Smooth muscle cell (in vitro differentiated cells): ENCODE measurements around the gene CCDC179. TPM values are rescaled to one million over a fixed set of nuclear protein-coding genes. Genes with fewer than 3 reads are reported as not detected.

Experiments used
- DNase-seq: peaks from one replicate; lab custom pipeline; 2025; ENCODE audit not compliant: unreplicated experiment; lab: John Stamatoyannopoulos, UW
- H2AFZ ChIP-seq: fragments of 200-600 bp; sonication (generic); 2 replicates; pipeline ENCODE4 v1.6.0; 2016; ENCODE audit warnings: antibody characterized with exemption, low read depth, mild to moderate bottlenecking
- H3F3A ChIP-seq: fragments of 200-600 bp; sonication (generic); 2 replicates; pipeline ENCODE4 v1.6.0; 2017; ENCODE audit warnings: antibody characterized with exemption, low read depth
- H3K27ac ChIP-seq: fragments of 200-600 bp; sonication (generic); 2 replicates; pipeline ENCODE4 v1.5.1; 2016; ENCODE audit warnings: low read depth, mild to moderate bottlenecking
- H3K27me3 ChIP-seq: fragments of 200-600 bp; sonication (generic); 2 replicates; pipeline ENCODE4 v1.6.1; 2016; ENCODE audit warnings: low read depth, mild to moderate bottlenecking
- H3K36me3 ChIP-seq: fragments of 200-600 bp; sonication (generic); 2 replicates; pipeline ENCODE4 v1.5.1; 2016; ENCODE audit warnings: low read depth
- H3K4me1 ChIP-seq: fragments of 200-600 bp; sonication (generic); 2 replicates; pipeline ENCODE4 v1.5.1; 2016; ENCODE audit warnings: low read depth
- H3K4me2 ChIP-seq: fragments of 200-600 bp; sonication (generic); 2 replicates; pipeline ENCODE4 v1.6.0; 2016; ENCODE audit warnings: mild to moderate bottlenecking
- H3K4me3 ChIP-seq: fragments of 200-600 bp; sonication (generic); 2 replicates; pipeline ENCODE4 v1.5.1; 2016; ENCODE audit warnings: mild to moderate bottlenecking
- H3K79me2 ChIP-seq: fragments of 200-600 bp; sonication (generic); 2 replicates; pipeline ENCODE4 v1.6.0; 2016; ENCODE audit warnings: low read depth, mild to moderate bottlenecking
- H3K9ac ChIP-seq: fragments of 200-600 bp; sonication (generic); 2 replicates; pipeline ENCODE4 v1.6.0; 2016; ENCODE audit warnings: low read depth
- H3K9me3 ChIP-seq: fragments of 200-600 bp; sonication (generic); replicated peaks from 2 replicates; pipeline ENCODE4 v1.5.1; 2016; ENCODE audit warnings: low read depth
- H4K20me1 ChIP-seq: fragments of 200-600 bp; sonication (generic); 2 replicates; pipeline ENCODE4 v1.6.0; 2016; ENCODE audit warnings: low read depth
- CTCF ChIP-seq: fragments of 200-600 bp; sonication (generic); IDR thresholded peaks from 2 replicates; pipeline ENCODE4 v1.5.1; 2017; ENCODE audit warnings: borderline replicate concordance, mild to moderate bottlenecking, antibody characterized with exemption; ENCODE audit not compliant: insufficient read depth, poor library complexity, severe bottlenecking
- WGBS: methylation state at CpG from one replicate; pipeline ENCODE4 v1.1.7; 2016; ENCODE audit warnings: low lambda C conversion rate; 5-methylcytosine and 5-hydroxymethylcytosine counted together
- polyA plus RNA-seq: library from polyadenylated mRNA; unstranded; fragments of >200 nt; fragmentation: Nextera tagmentation; extraction: Ambion mirVana; gene quantifications from 2 replicates; pipeline ENCODE4 v1.2.1, GENCODE V29; 2016
- total RNA-seq: library from RNA; depleted of rRNA; stranded (reverse); fragments of >200 nt; gene quantifications from 2 replicates; pipeline ENCODE4 v1.2.3, GENCODE V29; 2014

Gene CCDC179
- total and polyA plus RNA-seq, 2 experiments from 2014 or later, result not detected

GRCh38 chr11:22830082-22830414 lies 30.2 kb downstream of the CCDC179 start:
- no peak for DNase-seq
- peak overlapping the region; percentile 86 for H3K4me2 ChIP-seq
- TF ChIP-seq CTCF, result no peak
- H3K4me3 ChIP-seq, result peak overlapping the region; percentile 67
- H4K20me1 ChIP-seq, result no peaks in the 10 kb centered on the region
- WGBS, result 37% methylated on average over 4 of the region's 4 CpGs
- no peaks in the 10 kb centered on the region for H3K36me3 ChIP-seq
- H3K79me2 ChIP-seq, result no peaks in the 10 kb centered on the region
- H3K9ac ChIP-seq, result no peak overlapping the region
- H3F3A ChIP-seq, result no peaks in the 10 kb centered on the region
- peaks cover 6% of the 10 kb centered on the region for H3K4me1 ChIP-seq
- no peak overlapping the region for H3K27ac ChIP-seq
- no peaks in the 10 kb centered on the region for H3K27me3 ChIP-seq
- peak overlapping the region; percentile 78 for H2AFZ ChIP-seq
- no peaks in the 10 kb centered on the region for H3K9me3 ChIP-seq

- Histone ChIP-seq H3K27me3 (no peaks in the 10 kb centered on the region), H2AFZ (peak within 1 kb of the TSS; percentile 86), H3F3A (no peaks in the 10 kb centered on the region), H3K9me3 (no peaks in the 10 kb centered on the region), H3K27ac (no peak within 1 kb of the TSS), H3K79me2 (no peaks in the 10 kb centered on the region), H3K36me3 (no peaks in the 10 kb centered on the region), H3K9ac (no peak within 1 kb of the TSS), H3K4me1 (peaks cover 6% of the 10 kb centered on the region), H3K4me3 (peak within 1 kb of the TSS; percentile 67), H4K20me1 (no peaks in the 10 kb centered on the region), H3K4me2 (peak within 1 kb of the TSS; percentile 86)
- TF ChIP-seq CTCF, result peak; percentile 42
- DNase-seq, result peak; percentile 25
- 3% methylated on average over 56 of the region's 79 CpGs for WGBS
Measured at GRCh38 chr11:22829231-22830081, 30.8 kb downstream of the CCDC179 start, which contains the start of gene SVIP. SVIP (minus strand) TSS chr11:22829801; CDS start chr11:22829748, 53 bp downstream.

GRCh38 chr11:22828373-22828772 lies 31.9 kb downstream of the CCDC179 start:
- Histone ChIP-seq H3K27ac (no peak overlapping the region), H4K20me1 (no peaks in the 10 kb centered on the region), H3F3A (no peaks in the 10 kb centered on the region), H3K4me1 (peaks cover 6% of the 10 kb centered on the region), H2AFZ (no peak overlapping the region), H3K9ac (no peak overlapping the region), H3K79me2 (no peaks in the 10 kb centered on the region), H3K36me3 (no peaks in the 10 kb centered on the region), H3K4me2 (no peak overlapping the region), H3K27me3 (no peaks in the 10 kb centered on the region), H3K9me3 (no peaks in the 10 kb centered on the region), H3K4me3 (peak overlapping the region; percentile 67)
- no peak for TF ChIP-seq CTCF
- 81% methylated on average over 6 of the region's 6 CpGs for WGBS
- DNase-seq, result no peak
